Stimulated activated CD4-positive, alpha-beta T cell treated with anti-CD3 and anti-CD28 coated beads, Interleukin-12 subunit alpha, Interleukin-12 subunit beta, amount 100 ng/mL, for 4 hours (primary cell): Measurements from ENCODE around the gene TRMT2A.

Experiments
- DNase-seq: peaks from one replicate; pipeline ENCODE4 v3.0.0-alpha.2; 2020

The TRMT2A gene

DNA sequence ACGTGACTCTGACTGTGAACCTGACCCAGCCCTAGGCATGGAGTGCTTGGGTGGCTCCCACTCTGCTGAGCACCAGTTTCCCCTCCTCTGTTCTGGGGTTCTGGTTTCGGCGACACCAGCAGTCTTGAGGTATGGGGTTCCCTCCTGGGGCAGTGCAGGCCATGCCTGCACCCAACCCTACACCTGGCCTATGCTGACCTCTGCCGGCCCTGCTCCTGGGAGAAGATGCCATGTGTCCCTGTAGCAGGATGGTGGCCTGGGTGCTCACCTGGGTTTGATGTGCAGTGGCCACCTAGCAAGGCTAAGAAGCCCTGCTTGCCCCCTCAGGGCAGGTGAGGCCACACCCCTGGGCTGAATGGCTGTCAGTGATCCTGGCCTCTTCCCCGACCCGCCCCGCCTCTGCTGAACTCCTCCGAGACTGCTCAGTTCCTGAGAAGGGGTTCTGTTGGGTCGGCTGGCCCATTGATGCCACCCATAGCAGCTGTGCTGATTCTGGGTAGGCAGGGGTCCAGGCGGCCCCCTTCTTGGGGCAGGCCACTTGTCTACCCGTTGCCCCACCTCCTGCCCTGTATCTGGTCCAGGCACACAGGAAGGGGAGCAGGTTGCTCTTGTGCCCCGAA is 17.0 kb upstream of the TRMT2A start:
- no peak for DNase-seq

GRCh38 chr22:20132686-20133246 is 15.7 kb upstream of the TRMT2A start:
- no peak for DNase-seq

DNA sequence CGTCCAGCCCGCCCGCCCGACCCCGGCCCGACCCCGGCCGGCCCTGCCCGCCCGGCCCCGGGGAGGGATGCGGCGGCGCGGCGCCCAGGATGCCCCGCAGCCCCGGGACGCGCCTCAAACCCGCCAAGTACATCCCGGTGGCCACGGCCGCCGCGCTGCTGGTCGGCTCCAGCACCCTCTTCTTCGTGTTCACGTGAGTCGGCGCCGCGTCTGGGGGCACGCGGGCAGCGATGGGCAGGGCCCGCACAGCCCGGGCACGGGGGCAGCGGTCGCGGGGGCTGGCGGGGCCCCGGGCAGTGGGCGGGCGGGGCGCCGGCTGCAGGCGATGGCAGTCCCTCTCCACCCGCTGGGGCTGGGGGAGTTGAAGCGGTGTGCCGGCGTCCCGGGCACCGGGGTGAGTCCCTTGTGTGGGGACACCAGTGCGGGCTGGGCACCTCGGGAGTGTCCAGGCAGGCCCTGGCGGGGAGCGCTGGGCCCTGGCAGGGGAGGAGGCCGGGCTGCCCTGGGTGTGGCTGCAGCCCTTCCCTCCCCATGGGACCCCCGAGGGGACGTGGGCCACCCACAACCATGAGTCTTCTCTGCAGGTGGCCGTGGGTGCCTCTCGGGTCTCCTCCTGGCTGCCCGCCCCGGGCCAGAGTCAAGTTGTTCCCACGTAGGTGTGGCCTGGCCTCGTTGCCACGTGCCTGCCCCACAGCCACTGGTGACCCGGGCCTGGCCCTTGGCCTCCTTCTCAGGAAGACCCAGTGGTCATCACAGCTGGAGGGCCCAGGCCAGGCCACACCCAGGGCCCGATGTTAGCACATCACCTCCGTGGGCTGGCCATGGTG is 15.0 kb upstream of the TRMT2A start:
- no peak for DNase-seq

DNA sequence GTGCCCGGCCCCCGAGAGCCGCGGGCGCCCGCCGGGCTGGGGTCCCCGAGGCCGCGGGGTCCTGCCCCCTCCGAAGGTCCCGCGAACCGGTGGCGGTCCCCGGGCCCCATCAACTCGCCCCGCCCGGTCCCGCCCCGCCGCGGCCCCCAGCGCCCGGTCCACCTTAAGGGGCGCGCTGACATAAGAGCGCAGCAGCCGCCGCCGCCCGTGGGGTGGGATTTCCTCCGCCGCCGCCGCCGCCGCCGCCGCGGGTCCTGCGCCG is 14.5 kb upstream of the TRMT2A start, which contains the start of gene ZDHHC8:
TSS of gene ZDHHC8 (plus strand) at position 208 of the 262 bp plus-strand sequence. CDS start 144 bp downstream, outside the sequence.
- peak; percentile 66 for DNase-seq

GRCh38 chr22:20130731-20131596 is 13.9 kb upstream of the TRMT2A start:
- DNase-seq = peak; percentile 85

DNA sequence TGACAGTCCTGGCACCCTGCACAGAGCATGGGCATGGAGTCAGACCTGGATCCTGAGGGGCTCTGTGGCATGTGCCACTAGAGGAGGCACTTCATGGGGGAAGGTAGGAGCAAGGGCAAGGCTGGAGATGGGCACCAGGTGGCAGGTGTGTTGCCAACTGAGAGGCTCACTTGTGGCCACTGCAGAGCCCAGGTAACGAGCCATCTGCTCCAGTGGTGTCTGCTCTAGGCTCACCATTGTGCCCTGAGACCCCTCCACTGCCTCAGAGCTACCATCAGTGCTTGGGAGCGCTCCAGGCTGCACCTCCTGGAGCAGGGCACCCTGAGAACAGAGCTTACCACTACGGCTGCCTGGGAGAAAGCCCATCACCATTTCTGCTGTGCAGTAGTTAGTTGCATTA is 13.3 kb upstream of the TRMT2A start:
- no peak for DNase-seq

GRCh38 chr22:20129747-20130014 is 12.7 kb upstream of the TRMT2A start:
- DNase-seq = no peak

DNA sequence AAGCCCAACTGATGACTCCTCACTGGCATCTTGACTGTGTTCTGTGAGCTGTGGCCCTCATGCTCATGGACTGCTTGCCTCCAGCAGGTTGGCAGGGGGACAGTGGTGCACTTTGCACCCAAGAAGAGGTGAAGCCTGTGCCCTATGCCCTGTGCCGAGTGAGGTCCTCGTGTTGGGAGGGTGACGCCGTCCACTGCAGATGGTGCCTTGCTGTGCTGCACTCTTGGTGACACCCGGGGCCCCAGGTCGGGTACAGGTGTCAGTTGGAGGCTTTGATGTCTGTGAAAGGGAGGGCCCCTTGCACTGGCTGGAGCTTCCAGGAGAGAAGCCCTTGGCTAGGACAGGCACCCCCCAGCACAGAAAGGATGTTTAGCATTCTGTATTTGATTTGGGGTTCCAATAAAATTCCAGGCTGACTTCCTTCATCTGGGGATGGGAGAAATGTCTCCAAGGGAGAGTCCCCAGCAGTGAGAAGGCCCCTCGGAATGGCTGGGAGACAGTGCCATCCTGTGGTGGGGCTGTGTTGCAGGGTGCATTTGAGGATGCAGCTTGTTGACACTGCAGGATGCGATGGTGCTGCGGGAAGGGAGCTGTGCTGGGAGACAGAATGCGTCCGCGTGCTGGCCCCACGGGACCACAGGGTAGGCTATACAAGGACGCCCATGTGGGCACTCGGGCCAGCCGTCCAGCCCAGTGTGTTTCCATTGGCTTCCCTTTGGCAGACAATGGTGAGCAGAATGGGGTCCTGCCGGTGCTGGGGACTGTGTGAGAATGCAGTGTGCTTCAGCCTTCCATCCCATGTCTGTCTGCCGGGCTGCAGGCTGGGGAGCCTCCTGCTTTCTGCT is 12.1 kb upstream of the TRMT2A start:
- peak; percentile 43 for DNase-seq

- no peak for DNase-seq
Measured at GRCh38 chr22:20128619-20128901, 11.5 kb upstream of the TRMT2A start.

- no peak for DNase-seq
Measured at GRCh38 chr22:20127869-20128618, 11.0 kb upstream of the TRMT2A start.

GRCh38 chr22:20127318-20127868 is 10.4 kb upstream of the TRMT2A start:
- DNase-seq = no peak

DNA sequence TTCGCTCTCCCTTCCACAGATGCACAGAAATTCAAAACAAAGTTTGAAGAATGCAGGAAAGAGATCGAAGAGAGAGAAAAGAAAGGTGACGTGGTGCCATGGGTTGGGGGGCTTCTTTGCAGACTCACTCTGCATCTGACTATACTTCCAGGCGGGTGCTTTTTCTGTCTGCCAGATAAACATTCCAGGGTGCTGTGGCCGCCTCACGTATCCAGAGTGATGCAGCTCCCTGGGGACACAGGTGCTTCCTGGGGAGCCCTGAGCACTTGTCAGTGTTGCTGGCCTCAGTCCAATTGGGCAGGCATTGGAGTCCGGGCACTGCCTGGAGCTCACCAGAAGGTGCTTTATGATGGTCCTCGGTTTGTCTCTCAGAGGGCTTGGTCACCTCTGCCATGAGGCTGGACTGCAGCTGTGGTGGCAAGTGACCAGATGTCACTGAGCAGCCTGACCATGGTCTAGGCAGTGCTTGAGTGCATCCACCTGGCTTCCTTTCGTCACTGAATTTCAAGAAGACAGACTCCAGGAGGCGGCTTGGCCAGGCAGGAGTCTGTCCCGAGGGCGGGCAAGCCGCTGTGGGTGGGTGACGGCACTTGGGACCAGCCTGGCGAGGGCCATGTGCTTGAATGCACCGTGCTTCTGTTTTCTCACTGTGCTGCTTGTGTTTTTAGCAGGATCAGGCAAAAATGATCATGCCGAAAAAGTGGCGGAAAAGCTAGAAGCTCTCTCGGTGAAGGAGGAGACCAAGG is 9.4 kb upstream of the TRMT2A start:
- DNase-seq = no peak

DNA sequence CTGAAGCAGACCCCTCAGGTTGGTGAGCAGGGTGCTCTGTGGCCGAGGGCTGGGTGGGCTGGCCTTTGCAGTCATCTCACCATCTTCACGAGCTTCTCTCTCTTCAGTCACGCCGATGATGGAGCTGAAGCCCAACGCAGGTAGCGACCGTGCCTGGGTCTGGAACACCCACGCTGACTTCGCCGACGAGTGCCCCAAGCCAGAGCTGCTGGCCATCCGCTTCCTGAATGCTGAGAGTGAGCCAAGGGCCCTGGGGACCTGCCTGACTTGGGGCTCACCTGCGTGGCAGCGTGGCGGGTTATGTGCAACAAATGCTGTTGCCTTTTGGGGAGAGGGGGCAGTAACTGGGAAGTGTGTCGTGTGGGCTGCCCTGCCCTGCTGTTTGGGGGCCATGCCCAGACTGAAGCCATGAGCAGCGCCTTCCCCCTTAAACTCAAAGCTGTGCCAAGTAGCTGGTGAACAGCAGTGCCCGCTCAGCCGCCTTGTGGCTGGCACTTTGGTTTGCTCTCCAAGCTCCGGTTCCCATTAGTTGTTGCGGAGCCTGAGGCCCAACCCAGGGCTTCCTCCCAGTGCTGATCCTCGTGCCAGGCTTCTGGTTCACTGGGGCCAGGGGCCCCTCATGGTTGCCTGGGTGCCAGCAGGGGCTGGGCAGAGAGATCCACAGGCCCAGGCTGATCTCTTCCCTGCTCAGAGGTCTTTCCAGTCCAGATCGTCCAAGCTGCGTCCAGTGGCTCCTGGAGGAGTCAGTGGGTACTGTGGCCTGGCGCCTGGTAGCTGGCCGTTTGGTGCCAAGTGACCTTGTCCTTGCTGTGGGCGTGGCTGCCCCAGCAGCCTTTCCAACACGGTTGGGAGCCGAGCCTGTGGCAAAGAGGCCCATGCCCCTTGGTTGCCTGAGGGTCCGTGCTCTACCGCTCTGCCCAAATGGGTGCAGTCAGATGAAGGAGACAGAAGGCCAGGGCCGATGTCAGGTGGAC is 8.5 kb upstream of the TRMT2A start:
- no peak for DNase-seq

GRCh38 chr22:20124083-20124787 is 7.2 kb upstream of the TRMT2A start:
- DNase-seq = no peak

DNA sequence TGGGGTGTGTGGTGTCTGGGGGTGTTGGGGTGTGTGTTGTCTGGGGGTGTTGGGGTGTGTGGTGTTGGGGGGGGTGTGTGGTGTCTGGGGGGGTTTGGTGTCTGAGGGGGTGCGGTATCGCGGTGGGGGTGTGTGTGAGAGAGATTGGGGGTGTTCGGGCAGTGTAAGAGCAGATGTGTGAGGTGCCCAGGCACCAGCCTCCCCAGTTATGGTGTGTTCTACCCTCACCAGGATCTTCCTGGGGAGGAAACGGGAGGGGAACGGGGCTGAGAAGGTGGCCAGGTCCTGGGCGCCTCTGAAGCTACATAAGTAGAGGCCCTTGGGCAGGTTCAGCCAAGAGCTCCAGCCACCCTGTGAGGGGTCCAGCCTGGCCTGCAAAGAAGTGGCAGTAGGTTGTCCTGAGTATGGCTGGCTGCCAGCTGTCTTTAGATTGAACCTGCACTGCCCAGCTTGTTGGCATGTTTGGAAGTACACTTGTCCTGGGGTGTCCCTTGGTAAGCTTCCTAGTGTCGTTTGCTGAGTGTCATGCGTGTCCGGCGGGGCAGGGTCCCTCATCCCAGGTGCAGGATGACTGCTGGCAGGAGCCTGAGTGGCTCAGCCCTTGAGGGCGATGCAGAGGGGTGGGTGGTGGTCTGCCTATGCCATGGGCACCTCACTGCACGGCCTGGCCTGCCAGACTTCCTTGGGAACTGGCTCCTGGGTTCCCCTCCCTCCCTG is 6.5 kb upstream of the TRMT2A start:
- no peak for DNase-seq

GRCh38 chr22:20121856-20122415 is 4.9 kb upstream of the TRMT2A start:
- no peak for DNase-seq

- no peak for DNase-seq
Measured at GRCh38 chr22:20118300-20119020, 1.4 kb upstream of the TRMT2A start.
